ENCODE measurements around the gene P3H3. TPM values are rescaled to one million over a fixed set of nuclear protein-coding genes. Genes with fewer than 3 reads are reported as not detected.

P3H3 gene
- polyA plus RNA-seq, 1 donor (not counting 4 experiments of a cell fraction or from before 2014, with no cell fraction given) = 3.9 TPM

DNA sequence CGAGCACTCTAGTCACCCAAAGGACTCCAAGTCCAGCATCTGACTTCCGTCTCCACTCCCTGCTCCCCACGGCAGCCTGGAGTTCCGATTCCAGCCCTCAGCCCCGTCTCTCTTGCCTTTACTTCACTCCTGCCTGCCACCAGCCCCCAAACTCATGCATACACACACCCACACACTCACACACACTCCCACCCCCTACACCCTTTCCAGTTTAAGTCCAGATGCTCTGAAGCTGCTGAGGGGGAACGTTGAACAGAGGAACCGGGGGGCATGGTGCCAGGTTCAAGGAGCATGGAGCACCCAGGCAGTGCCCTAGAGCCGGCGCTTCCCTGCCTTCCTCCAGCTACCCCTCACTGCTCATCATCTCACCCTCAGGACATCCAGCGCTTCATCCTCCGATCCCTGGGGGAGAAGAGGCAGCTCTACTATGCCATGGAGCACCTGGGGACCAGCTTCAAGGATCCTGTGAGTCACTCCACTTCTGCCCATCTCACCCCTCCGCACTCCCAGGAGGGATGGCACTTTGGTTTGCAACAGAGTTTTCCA is 3.3 kb downstream of the P3H3 start:
- H2AFZ ChIP-seq (ENCODE audit: control insufficient read depth, low read length) = no peak overlapping the region
- TF ChIP-seq EZH2 (IDR thresholded peaks at IDR 0.05; ENCODE audit: low read length) = no peak
- TF ChIP-seq, protein P1, sequence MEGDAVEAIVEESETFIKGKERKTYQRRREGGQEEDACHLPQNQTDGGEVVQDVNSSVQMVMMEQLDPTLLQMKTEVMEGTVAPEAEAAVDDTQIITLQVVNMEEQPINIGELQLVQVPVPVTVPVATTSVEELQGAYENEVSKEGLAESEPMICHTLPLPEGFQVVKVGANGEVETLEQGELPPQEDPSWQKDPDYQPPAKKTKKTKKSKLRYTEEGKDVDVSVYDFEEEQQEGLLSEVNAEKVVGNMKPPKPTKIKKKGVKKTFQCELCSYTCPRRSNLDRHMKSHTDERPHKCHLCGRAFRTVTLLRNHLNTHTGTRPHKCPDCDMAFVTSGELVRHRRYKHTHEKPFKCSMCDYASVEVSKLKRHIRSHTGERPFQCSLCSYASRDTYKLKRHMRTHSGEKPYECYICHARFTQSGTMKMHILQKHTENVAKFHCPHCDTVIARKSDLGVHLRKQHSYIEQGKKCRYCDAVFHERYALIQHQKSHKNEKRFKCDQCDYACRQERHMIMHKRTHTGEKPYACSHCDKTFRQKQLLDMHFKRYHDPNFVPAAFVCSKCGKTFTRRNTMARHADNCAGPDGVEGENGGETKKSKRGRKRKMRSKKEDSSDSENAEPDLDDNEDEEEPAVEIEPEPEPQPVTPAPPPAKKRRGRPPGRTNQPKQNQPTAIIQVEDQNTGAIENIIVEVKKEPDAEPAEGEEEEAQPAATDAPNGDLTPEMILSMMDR (optimal IDR thresholded peaks at IDR 0.05 in 1 of 3, IDR thresholded peaks at IDR 0.05 in 1 of 3, conservative IDR thresholded peaks at IDR 0.05 in 1 of 3; ENCODE audit: extremely low read depth in 1 of 3, insufficient read depth in 2 of 3, low read length in 3 of 3) = no peak
- no peak overlapping the region for H3K4me3 ChIP-seq (ENCODE audit: control insufficient read depth in 2 of 3, extremely low read depth in 1 of 3, insufficient read depth in 2 of 3, low read depth in 1 of 3, low read length in 3 of 3)
- no peak overlapping the region for H3K4me2 ChIP-seq (ENCODE audit: control insufficient read depth, extremely low read depth, insufficient read depth, low read depth, low read length)
- H3K27ac ChIP-seq (ENCODE audit: control insufficient read depth, insufficient read depth, low read length) = no peak overlapping the region
- no peaks in the 10 kb centered on the region for H3K79me2 ChIP-seq (ENCODE audit: control insufficient read depth, insufficient read depth, low read length)
- dilution Hi-C loops (cut with MboI; ENCODE audit: extremely low pct_ligation_motif_present, low sequenced_read_pairs) = no loop called here
- H3K27me3 ChIP-seq (ENCODE audit: control insufficient read depth, extremely low read depth, insufficient read depth, low read length) = peaks cover 27% of the 10 kb centered on the region
- no peaks in the 10 kb centered on the region for H3K9me3 ChIP-seq (ENCODE audit: control insufficient read depth, low read depth, low read length)
- H3K4me1 ChIP-seq (ENCODE audit: control insufficient read depth, extremely low read depth, insufficient read depth, low read length) = peaks cover 5% of the 10 kb centered on the region
- H3K9ac ChIP-seq (ENCODE audit: control insufficient read depth, extremely low read depth, insufficient read depth, low read length) = no peak overlapping the region
- no peaks in the 10 kb centered on the region for H4K20me1 ChIP-seq (ENCODE audit: control insufficient read depth, extremely low read depth, insufficient read depth, low read length)
- DNase-seq (ENCODE audit: low read depth, low spot score) (no peak), FAIRE-seq (no peak)
- no peaks in the 10 kb centered on the region for H3K9me1 ChIP-seq (ENCODE audit: control insufficient read depth, extremely low read depth, insufficient read depth, low read length)
- H3K36me3 ChIP-seq (ENCODE audit: control insufficient read depth in 2 of 2, extremely low read depth in 1 of 2, insufficient read depth in 2 of 2, low read length in 2 of 2) = no peaks in the 10 kb centered on the region

DNA sequence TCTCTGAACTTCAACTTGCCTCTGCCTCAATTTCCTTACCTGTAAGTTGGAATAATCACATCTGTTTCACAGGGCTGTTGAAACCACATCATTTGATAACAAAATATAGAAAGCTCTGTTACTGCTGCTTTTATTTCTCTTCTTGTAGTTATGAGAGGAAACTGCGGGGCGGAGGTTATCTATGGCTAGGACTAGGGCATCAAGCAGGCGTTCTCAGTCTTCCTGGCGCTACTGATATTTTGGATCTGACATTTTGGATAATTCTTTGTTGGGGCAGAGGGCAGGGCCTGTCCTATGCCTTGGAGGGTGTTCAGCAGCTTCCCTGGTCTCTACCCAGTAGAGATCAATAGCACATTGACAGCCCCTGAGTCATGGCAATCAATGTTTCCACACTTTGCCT is 3.9 kb downstream of the P3H3 start:
- Histone ChIP-seq H3K27me3 (ENCODE audit: control insufficient read depth, extremely low read depth, insufficient read depth, low read length) (peaks cover 27% of the 10 kb centered on the region), H4K20me1 (ENCODE audit: control insufficient read depth, extremely low read depth, insufficient read depth, low read length) (no peaks in the 10 kb centered on the region), H3K4me1 (ENCODE audit: control insufficient read depth, extremely low read depth, insufficient read depth, low read length) (peaks cover 5% of the 10 kb centered on the region), H3K79me2 (ENCODE audit: control insufficient read depth, insufficient read depth, low read length) (no peaks in the 10 kb centered on the region), H3K9ac (ENCODE audit: control insufficient read depth, extremely low read depth, insufficient read depth, low read length) (no peak overlapping the region), H3K4me2 (ENCODE audit: control insufficient read depth, extremely low read depth, insufficient read depth, low read depth, low read length) (no peak overlapping the region), H3K9me3 (ENCODE audit: control insufficient read depth, low read depth, low read length) (no peaks in the 10 kb centered on the region), H3K36me3 (ENCODE audit: control insufficient read depth in 2 of 2, extremely low read depth in 1 of 2, insufficient read depth in 2 of 2, low read length in 2 of 2) (no peaks in the 10 kb centered on the region), H3K9me1 (ENCODE audit: control insufficient read depth, extremely low read depth, insufficient read depth, low read length) (no peaks in the 10 kb centered on the region), H3K27ac (ENCODE audit: control insufficient read depth, insufficient read depth, low read length) (no peak overlapping the region), H2AFZ (ENCODE audit: control insufficient read depth, low read length) (no peak overlapping the region), H3K4me3 (ENCODE audit: control insufficient read depth in 2 of 3, extremely low read depth in 1 of 3, insufficient read depth in 2 of 3, low read depth in 1 of 3, low read length in 3 of 3) (no peak overlapping the region)
- TF ChIP-seq, protein P1 (optimal IDR thresholded peaks at IDR 0.05 in 1 of 3, IDR thresholded peaks at IDR 0.05 in 1 of 3, conservative IDR thresholded peaks at IDR 0.05 in 1 of 3; ENCODE audit: extremely low read depth in 1 of 3, insufficient read depth in 2 of 3, low read length in 3 of 3) = no peak
- TF ChIP-seq EZH2 (IDR thresholded peaks at IDR 0.05; ENCODE audit: low read length) = no peak
- dilution Hi-C loops (cut with MboI; ENCODE audit: extremely low pct_ligation_motif_present, low sequenced_read_pairs) = no loop called here
- DNase-seq (ENCODE audit: low read depth, low spot score) (no peak), FAIRE-seq (no peak)

Measured in keratinocyte (primary cell).